ENCODE measurements around the gene TCF19.

GRCh38 chr6:31186052-31186734 lies 27.8 kb downstream of the TCF19 start:
- TF ChIP-seq POLR2A (IDR thresholded peaks at IDR 0.05; ENCODE audit: low read depth, low read length) (no peak), POLR2AphosphoS5 (IDR thresholded peaks at IDR 0.05; ENCODE audit: low read depth, low read length) (no peak), TAF1 (IDR thresholded peaks at IDR 0.05; ENCODE audit: low read depth, low read length) (no peak), POU2F2 (IDR thresholded peaks at IDR 0.05; ENCODE audit: low read depth, low read length) (no peak), PAX5 (IDR thresholded peaks at IDR 0.05; ENCODE audit: insufficient read depth, low read length, severe bottlenecking) (no peak)

Data from GM12891 (cell line).